Lung (tissue), 12 donors: Measurements from ENCODE around the gene WFS1. TPM values are rescaled to one million over a fixed set of nuclear protein-coding genes. Genes with fewer than 3 reads are reported as not detected.
A peak's percentile ranks its signal among the peaks of the same experiment; 100 is the strongest.

Experiments used
- ATAC-seq: fragments of 200-7000 bp; cut with Tn5 transposase; one replicate; pipeline ENCODE4 v1.9.1; 2020; ENCODE audit warnings: moderate number of reproducible peaks; ENCODE audit not compliant: insufficient read depth, low FRiP score
- DNase-seq, 3 donors: peaks; one replicate each; pipeline ENCODE4 v3.0.0-alpha.2; 2013 to 2017
- H3K27ac ChIP-seq, 2 donors: one replicate each; pipeline ENCODE4 v1.5.1; 2013; ENCODE audit warnings: mild to moderate bottlenecking in 2 of 2, moderate library complexity in 2 of 2, control low read depth in 1 of 2, inconsistent platforms in 1 of 2, low read depth in 1 of 2, low read length in 1 of 2
- H3K27me3 ChIP-seq, 3 donors: one replicate each; pipeline ENCODE4 v1.5.1; 2013; ENCODE audit warnings: low read length in 2 of 3; ENCODE audit not compliant: control insufficient read depth in 3 of 3, insufficient read depth in 3 of 3
- H3K36me3 ChIP-seq, 4 donors: one replicate each; pipeline ENCODE4 v1.5.1; 2013; ENCODE audit warnings: low read length in 4 of 4, mild to moderate bottlenecking in 1 of 4, moderate library complexity in 1 of 4; ENCODE audit not compliant: control insufficient read depth in 4 of 4, insufficient read depth in 4 of 4
- H3K4me1 ChIP-seq, 5 donors: one replicate each; pipeline ENCODE4 v1.5.1; 2013; ENCODE audit warnings: low read length in 5 of 5, mild to moderate bottlenecking in 2 of 5, moderate library complexity in 1 of 5; ENCODE audit not compliant: control insufficient read depth in 5 of 5, insufficient read depth in 5 of 5
- H3K4me3 ChIP-seq: one replicate; pipeline ENCODE4 v1.5.1; 2013; ENCODE audit warnings: mild to moderate bottlenecking, control low read depth, moderate library complexity
- H3K9ac ChIP-seq, 2 donors: one replicate each; pipeline ENCODE4 v1.5.1; 2013; ENCODE audit warnings: low read length in 2 of 2, control low read depth in 1 of 2; ENCODE audit not compliant: insufficient read depth in 1 of 2
- H3K9me3 ChIP-seq, 4 donors: one replicate each; pipeline ENCODE4 v1.5.1; 2013; ENCODE audit warnings: low read length in 3 of 4, mild to moderate bottlenecking in 1 of 4, moderate library complexity in 1 of 4; ENCODE audit not compliant: control insufficient read depth in 4 of 4, insufficient read depth in 3 of 4
- WGBS, 2 donors: extraction: QIAGEN DNeasy Blood & Tissue Kit; methylation state at CpG; one replicate each; pipeline ENCODE4 v1.1.7; 2013; 5-methylcytosine and 5-hydroxymethylcytosine counted together
- polyA plus RNA-seq, 2 donors: library from polyadenylated mRNA; stranded (reverse); fragments of 200-250 nt; gene quantifications; one replicate each; pipeline ENCODE4 v1.2.1, GENCODE V29; 2013
- total RNA-seq, 2 donors: library from RNA; depleted of rRNA in 1 of 2; stranded (reverse); fragments of >200 nt in 1 of 2; gene quantifications; one replicate each; pipeline ENCODE4 v1.2.1, GENCODE V29; 2014 to 2021
- TF ChIP-seq, protein P1 (sequence below): IDR thresholded peaks from 2 replicates; pipeline ENCODE4 v1.5.1; 2012; ENCODE audit warnings: mild to moderate bottlenecking; ENCODE audit errors: control extremely low read depth, extremely low read depth
- donor health status: control.
- donor health status: control.
- donor health status: Bipolar disorder and iron deficiency.
- donor health status: healthy.
- donor health status: DM: yes; HTN: yes; CAD: no.

The WFS1 gene
- total and polyA plus RNA-seq, 4 donors = 26.5 to 76.0 (median 30.2) TPM

DNA sequence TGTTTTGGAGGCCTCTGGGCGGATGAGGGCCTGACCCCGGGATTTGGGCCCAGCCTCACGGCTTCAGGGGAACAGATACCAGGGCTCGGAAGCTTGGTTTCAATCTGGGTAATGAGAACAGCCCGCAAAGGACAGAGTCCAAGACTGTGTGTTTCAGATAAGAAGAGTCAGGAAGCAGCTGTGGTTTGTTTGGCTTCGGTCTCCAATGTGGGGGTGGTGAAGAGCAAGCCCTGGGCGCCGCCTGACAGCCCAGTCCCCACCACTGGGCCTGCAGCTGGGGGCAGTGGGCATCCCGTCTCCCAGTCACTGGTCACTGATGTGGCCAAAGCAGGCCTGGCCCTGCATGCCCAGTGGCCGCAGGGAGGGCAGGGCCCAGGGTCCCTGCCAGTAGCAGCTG, 9.1 kb downstream of the WFS1 start:
- TF ChIP-seq, protein P1, sequence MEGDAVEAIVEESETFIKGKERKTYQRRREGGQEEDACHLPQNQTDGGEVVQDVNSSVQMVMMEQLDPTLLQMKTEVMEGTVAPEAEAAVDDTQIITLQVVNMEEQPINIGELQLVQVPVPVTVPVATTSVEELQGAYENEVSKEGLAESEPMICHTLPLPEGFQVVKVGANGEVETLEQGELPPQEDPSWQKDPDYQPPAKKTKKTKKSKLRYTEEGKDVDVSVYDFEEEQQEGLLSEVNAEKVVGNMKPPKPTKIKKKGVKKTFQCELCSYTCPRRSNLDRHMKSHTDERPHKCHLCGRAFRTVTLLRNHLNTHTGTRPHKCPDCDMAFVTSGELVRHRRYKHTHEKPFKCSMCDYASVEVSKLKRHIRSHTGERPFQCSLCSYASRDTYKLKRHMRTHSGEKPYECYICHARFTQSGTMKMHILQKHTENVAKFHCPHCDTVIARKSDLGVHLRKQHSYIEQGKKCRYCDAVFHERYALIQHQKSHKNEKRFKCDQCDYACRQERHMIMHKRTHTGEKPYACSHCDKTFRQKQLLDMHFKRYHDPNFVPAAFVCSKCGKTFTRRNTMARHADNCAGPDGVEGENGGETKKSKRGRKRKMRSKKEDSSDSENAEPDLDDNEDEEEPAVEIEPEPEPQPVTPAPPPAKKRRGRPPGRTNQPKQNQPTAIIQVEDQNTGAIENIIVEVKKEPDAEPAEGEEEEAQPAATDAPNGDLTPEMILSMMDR = no peak
- DNase-seq (peak; percentile 80 to 95 (median 91)), ATAC-seq (peak; percentile 28)
- 8 to 24% methylated on average over 10 of the region's 10 CpGs for WGBS, 2 donors
- peaks cover 15 to 81% (median 53%) of the 10 kb centered on the region in 5 donors for H3K4me1 ChIP-seq
- peak overlapping the region; percentile 34 to 81 for H3K27ac ChIP-seq
- H3K9ac ChIP-seq = no peak overlapping the region
- peaks cover 0 to 17% (median 7%) of the 10 kb centered on the region in 4 donors for H3K36me3 ChIP-seq
- no peaks in the 10 kb centered on the region for H3K27me3 ChIP-seq
- no peak overlapping the region for H3K4me3 ChIP-seq
- no peaks in the 10 kb centered on the region for H3K9me3 ChIP-seq

DNA sequence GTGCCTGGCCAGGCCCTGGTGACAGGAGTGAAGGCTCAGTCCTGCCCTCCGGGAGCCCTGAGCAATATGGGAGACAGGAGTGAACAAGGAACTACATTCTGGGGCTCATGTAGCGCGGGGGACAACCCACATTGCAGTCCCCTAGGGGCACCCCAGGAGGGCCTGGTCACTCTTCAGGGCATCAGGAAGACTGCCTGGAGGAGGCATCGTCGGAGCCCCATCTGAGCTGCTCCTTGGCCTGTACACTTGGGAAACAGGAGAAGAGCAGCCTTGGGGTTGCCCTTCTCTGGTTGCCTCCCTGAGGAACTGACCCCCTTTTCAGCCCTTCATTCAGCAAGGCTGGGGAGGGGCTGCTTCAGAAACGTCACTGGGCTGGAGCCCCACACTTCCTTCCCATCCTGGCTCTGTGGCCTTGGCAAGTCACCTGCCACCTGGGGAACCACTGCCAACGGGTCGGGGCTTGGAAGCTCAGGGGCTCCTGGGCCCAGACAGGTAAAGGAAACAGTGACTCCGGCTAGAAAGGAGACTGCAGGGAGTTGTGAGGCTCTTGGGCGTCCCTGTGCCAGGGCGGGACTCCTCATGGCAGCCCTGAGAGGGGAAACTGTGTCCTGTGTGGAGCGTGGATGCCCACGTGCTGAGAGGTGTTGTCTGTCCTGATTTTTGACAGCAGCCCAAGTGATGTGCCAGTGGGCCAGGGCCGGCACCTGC, 10.1 kb downstream of the WFS1 start:
- ATAC-seq (no peak), DNase-seq (no peak)
- Histone ChIP-seq H3K9me3 (no peaks in the 10 kb centered on the region), H3K9ac (no peak overlapping the region), H3K27ac (peak overlapping the region in 1 of 2 donors; percentile 68), H3K4me3 (no peak overlapping the region), H3K4me1 (peaks cover 15 to 75% (median 47%) of the 10 kb centered on the region in 5 donors), H3K27me3 (no peaks in the 10 kb centered on the region), H3K36me3 (peaks cover 0 to 17% (median 8%) of the 10 kb centered on the region in 4 donors)
- 74 to 85% methylated on average over 13 to 14 of the region's 14 CpGs for WGBS, 2 donors
- TF ChIP-seq, protein P1 = no peak

DNA sequence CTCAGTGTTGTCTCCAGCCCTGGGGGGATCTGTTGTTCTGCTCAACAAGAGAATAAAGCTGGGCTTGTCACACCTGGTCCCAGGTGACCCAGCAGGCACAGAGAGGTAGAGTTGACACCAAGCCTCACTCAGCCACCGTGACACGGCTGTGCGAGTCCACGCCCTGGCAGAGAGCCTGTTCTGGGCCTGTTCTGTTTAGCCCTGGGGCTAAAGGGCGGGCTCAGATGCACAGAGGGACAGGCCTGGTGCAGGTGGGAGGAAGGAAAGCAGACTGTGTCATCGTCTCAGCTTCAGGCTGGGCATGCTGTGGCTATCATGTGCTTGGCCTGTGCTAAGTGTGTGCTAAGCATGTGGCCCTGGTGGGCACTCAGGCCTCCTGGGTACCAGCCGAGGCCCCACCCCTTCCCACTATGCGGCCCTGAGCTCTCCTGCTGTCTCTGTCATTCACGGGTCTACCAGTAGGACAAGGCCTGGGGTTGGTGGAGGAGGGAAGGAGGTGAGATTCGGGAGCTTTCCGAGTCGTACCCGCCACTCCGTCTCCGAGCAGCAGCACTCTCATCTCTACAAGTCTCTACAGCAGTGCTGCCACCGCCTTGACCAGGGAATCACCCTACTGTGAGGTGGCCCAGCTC, 10.8 kb downstream of the WFS1 start:
- 85 to 92% methylated on average over 16 of the region's 16 CpGs for WGBS, 2 donors
- ATAC-seq = no peak
- TF ChIP-seq, protein P1 = no peak
- Histone ChIP-seq H3K27me3 (no peaks in the 10 kb centered on the region), H3K9me3 (no peaks in the 10 kb centered on the region), H3K4me1 (peaks cover 15 to 70% (median 45%) of the 10 kb centered on the region in 5 donors), H3K27ac (peak overlapping the region in 1 of 2 donors; percentile 68), H3K9ac (no peak overlapping the region), H3K4me3 (no peak overlapping the region), H3K36me3 (peaks cover 0 to 20% (median 8%) of the 10 kb centered on the region in 4 donors)
- DNase-seq = no peak
